Endodermal cell (in vitro differentiated cells): ENCODE measurements around the gene UPF2. TPM values are rescaled to one million over a fixed set of nuclear protein-coding genes. Genes with fewer than 3 reads are reported as not detected.

Experiments
- DNase-seq: peaks from one replicate; pipeline ENCODE4 v3.0.0-alpha.2; 2017
- H3K27ac ChIP-seq: 2 replicates; pipeline ENCODE4 v1.5.1; 2013; ENCODE audit warnings: mild to moderate bottlenecking, low read depth, low read length, moderate library complexity
- H3K27me3 ChIP-seq: 2 replicates; pipeline ENCODE4 v1.6.1; 2013; ENCODE audit warnings: mild to moderate bottlenecking, low read length, moderate library complexity; ENCODE audit not compliant: insufficient read depth, control insufficient read depth, poor library complexity, severe bottlenecking
- H3K36me3 ChIP-seq: 2 replicates; pipeline ENCODE4 v1.7.0; 2013; ENCODE audit warnings: mild to moderate bottlenecking, low read length, moderate library complexity; ENCODE audit not compliant: control insufficient read depth, insufficient read depth
- H3K4me1 ChIP-seq: one replicate; pipeline ENCODE4 v1.7.0; 2013; ENCODE audit warnings: low read length; ENCODE audit not compliant: control insufficient read depth, insufficient read depth
- H3K4me3 ChIP-seq: 2 replicates; pipeline ENCODE4 v1.5.1; 2013; ENCODE audit warnings: mild to moderate bottlenecking, low read length, moderate library complexity
- H3K9ac ChIP-seq: 2 replicates; pipeline ENCODE4 v1.6.1; 2013; ENCODE audit warnings: mild to moderate bottlenecking, low read length, moderate library complexity; ENCODE audit not compliant: poor library complexity, severe bottlenecking; ENCODE audit errors: extremely low read depth
- H3K9me3 ChIP-seq: 2 replicates; pipeline ENCODE4 v1.6.1; 2013; ENCODE audit warnings: mild to moderate bottlenecking, low read length, moderate library complexity; ENCODE audit not compliant: control insufficient read depth
- H3K27ac Mint-ChIP-seq: 2 replicates; pipeline ENCODE4 v1.8.0; 2020; ENCODE audit warnings: mixed read lengths
- H3K27me3 Mint-ChIP-seq: 2 replicates; pipeline ENCODE4 v1.8.0; 2021; ENCODE audit warnings: mild to moderate bottlenecking, mixed read lengths; ENCODE audit not compliant: insufficient read depth
- H3K36me3 Mint-ChIP-seq: 2 replicates; pipeline ENCODE4 v1.8.0; 2020; ENCODE audit warnings: low read depth, mixed read lengths
- H3K4me1 Mint-ChIP-seq: 2 replicates; pipeline ENCODE4 v1.8.0; 2020; ENCODE audit warnings: mixed read lengths
- H3K4me3 Mint-ChIP-seq: 2 replicates; pipeline ENCODE4 v1.8.0; 2020; ENCODE audit warnings: mild to moderate bottlenecking, moderate library complexity, mixed read lengths
- H3K9me3 Mint-ChIP-seq: 2 replicates; pipeline ENCODE4 v1.8.0; 2020; ENCODE audit warnings: mild to moderate bottlenecking, mixed read lengths
- WGBS, 2 experiments: methylation state at CpG; one replicate each; pipeline versions ENCODE4 v1.1.5 to v1.1.7; 2013; ENCODE audit warnings: missing lambda C conversion rate in 2 of 2, mixed read lengths in 1 of 2; ENCODE audit not compliant: insufficient coverage in 1 of 2, insufficient read length in 1 of 2; 5-methylcytosine and 5-hydroxymethylcytosine counted together
- total RNA-seq, 2 donors: library from RNA; stranded (reverse); fragmentation: NEBNext Ultra II Directional in 1 of 2; extraction: Animal tissue kit (Norgen Biotek cat#: 25700) in 1 of 2; gene quantifications; 2 replicates in 1 of 2; 3 replicates in 1 of 2; pipeline ENCODE4 v1.2.1, GENCODE V29; 2021
- TF ChIP-seq, protein P1 (sequence below): fragments of 200-600 bp; sonication (generic); conservative IDR thresholded peaks from 2 replicates; pipeline ENCODE4 v1.5.0; 2021; ENCODE audit warnings: antibody characterized with exemption, mild to moderate bottlenecking

The UPF2 gene
- total RNA-seq, 2 donors from 2014 or later = 16.8 to 23.4 TPM

DNA sequence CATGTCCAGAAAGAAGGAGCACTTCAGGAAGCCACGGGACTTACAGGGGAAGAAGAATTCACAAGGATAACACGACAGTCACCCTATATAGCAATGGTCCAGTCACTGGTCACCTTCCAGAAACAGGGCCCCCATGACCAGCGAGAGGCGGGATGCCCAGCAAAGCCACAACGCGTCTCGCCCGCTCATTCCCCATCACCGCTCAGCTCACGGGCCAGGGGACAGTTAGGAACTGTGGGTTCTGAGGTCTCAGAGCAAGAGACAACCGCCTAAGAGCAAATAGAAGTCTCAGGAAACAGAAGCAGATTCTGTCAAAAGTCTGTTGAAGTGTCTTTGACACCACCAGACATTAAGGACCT lies 147.5 kb downstream of the UPF2 start:
- Histone ChIP-seq H3K9me3 (no peaks in the 10 kb centered on the region), H3K27me3 (no peaks in the 10 kb centered on the region), H3K27ac (no peak overlapping the region), H3K4me1 (no peaks in the 10 kb centered on the region), H3K9ac (no peak overlapping the region), H3K36me3 (no peaks in the 10 kb centered on the region), H3K4me3 (no peak overlapping the region)
- TF ChIP-seq, protein P1, sequence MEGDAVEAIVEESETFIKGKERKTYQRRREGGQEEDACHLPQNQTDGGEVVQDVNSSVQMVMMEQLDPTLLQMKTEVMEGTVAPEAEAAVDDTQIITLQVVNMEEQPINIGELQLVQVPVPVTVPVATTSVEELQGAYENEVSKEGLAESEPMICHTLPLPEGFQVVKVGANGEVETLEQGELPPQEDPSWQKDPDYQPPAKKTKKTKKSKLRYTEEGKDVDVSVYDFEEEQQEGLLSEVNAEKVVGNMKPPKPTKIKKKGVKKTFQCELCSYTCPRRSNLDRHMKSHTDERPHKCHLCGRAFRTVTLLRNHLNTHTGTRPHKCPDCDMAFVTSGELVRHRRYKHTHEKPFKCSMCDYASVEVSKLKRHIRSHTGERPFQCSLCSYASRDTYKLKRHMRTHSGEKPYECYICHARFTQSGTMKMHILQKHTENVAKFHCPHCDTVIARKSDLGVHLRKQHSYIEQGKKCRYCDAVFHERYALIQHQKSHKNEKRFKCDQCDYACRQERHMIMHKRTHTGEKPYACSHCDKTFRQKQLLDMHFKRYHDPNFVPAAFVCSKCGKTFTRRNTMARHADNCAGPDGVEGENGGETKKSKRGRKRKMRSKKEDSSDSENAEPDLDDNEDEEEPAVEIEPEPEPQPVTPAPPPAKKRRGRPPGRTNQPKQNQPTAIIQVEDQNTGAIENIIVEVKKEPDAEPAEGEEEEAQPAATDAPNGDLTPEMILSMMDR = no peak
- Mint-ChIP-seq H3K9me3 (no peaks in the 10 kb centered on the region), H3K36me3 (no peaks in the 10 kb centered on the region), H3K27me3 (no peaks in the 10 kb centered on the region), H3K27ac (no peak overlapping the region), H3K4me1 (no peaks in the 10 kb centered on the region), H3K4me3 (no peak overlapping the region)
- no peak for DNase-seq
- 94 to 95% methylated on average over 11 of the region's 11 CpGs for WGBS, 2 experiments

GRCh38 chr10:11894381-11895107 lies 148.1 kb downstream of the UPF2 start:
- no peaks in the 10 kb centered on the region for H3K4me1 Mint-ChIP-seq

DNA sequence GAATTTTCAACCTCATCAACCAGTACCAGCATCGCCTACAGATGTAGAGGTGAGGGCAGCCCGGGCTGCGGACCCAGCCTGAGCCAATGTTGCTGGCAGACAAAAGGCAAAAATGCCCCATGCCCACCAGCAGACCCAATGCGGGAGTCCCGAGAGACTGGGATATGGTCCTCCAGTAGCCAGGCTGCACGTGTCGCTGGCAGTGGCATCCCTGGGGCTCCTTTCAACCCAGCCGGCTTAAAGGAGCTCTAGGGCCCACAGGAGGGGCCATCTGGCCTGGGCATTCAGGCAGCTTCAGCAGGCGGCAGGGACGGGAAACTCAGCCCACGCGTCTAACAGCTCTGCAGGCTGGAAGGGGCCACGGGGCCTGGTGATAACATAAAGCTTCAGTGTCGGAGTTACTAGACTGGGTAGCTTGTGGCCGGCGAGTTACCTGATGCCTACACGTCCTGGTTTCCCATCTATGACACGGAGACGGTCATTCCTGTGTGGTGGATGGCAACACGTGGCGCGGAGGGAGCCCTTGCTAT lies 148.8 kb downstream of the UPF2 start:
- TF ChIP-seq, protein P1 = no peak
- H3K27ac ChIP-seq = no peak overlapping the region
- 89 to 95% methylated on average over 17 to 22 of the region's 22 CpGs for whole genome bisulfite sequencing, 2 experiments
- H3K27ac Mint-ChIP-seq = no peak overlapping the region
- H3K27me3 Mint-ChIP-seq = no peaks in the 10 kb centered on the region
- H3K36me3 ChIP-seq = no peaks in the 10 kb centered on the region
- no peaks in the 10 kb centered on the region for H3K4me1 Mint-ChIP-seq
- no peak overlapping the region for H3K4me3 ChIP-seq
- H3K4me1 ChIP-seq = no peaks in the 10 kb centered on the region
- no peaks in the 10 kb centered on the region for H3K9me3 Mint-ChIP-seq
- no peak overlapping the region for H3K4me3 Mint-ChIP-seq
- no peaks in the 10 kb centered on the region for H3K9me3 ChIP-seq
- no peak for DNase-seq
- H3K27me3 ChIP-seq = no peaks in the 10 kb centered on the region
- H3K36me3 Mint-ChIP-seq = no peaks in the 10 kb centered on the region
- H3K9ac ChIP-seq = no peak overlapping the region

More at GRCh38 chr10:11894381-11895107, 148.1 kb downstream of the UPF2 start:
- H3K4me3 Mint-ChIP-seq = no peak overlapping the region
- no peak for DNase-seq
- H3K9me3 ChIP-seq = no peaks in the 10 kb centered on the region
- whole genome bisulfite sequencing, 2 experiments = 91 to 92% methylated on average over 31 to 47 of the region's 47 CpGs
- no peaks in the 10 kb centered on the region for H3K27me3 ChIP-seq
- TF ChIP-seq, protein P1 = no peak
- no peaks in the 10 kb centered on the region for H3K36me3 Mint-ChIP-seq
- no peaks in the 10 kb centered on the region for H3K4me1 ChIP-seq
- no peak overlapping the region for H3K27ac ChIP-seq
- no peaks in the 10 kb centered on the region for H3K9me3 Mint-ChIP-seq
- H3K9ac ChIP-seq = no peak overlapping the region
- H3K4me3 ChIP-seq = no peak overlapping the region
- H3K36me3 ChIP-seq = no peaks in the 10 kb centered on the region
- H3K27ac Mint-ChIP-seq = no peak overlapping the region
- no peaks in the 10 kb centered on the region for H3K27me3 Mint-ChIP-seq
